Stimulated activated CD8-positive, alpha-beta memory T cell treated with anti-CD3 and anti-CD28 coated beads, Interleukin-4, amount 100 ng/mL, for 24 hours (primary cell): ENCODE results near the gene ADAT3.
"Not testable (repeated sequence)": the region's sequence is repeated elsewhere in the genome, so short reads cannot be mapped to it uniquely, and the experiment has no call there.

Experiments used
- DNase-seq: peaks from one replicate; pipeline ENCODE4 v3.0.0-alpha.2; 2020; ENCODE audit warnings: low read depth

Gene ADAT3

GRCh38 chr19:1882786-1883692 lies 22.2 kb upstream of the ADAT3 start:
- no peak for DNase-seq

GRCh38 chr19:1883784-1884183 lies 21.4 kb upstream of the ADAT3 start:
- DNase-seq = no peak

DNA sequence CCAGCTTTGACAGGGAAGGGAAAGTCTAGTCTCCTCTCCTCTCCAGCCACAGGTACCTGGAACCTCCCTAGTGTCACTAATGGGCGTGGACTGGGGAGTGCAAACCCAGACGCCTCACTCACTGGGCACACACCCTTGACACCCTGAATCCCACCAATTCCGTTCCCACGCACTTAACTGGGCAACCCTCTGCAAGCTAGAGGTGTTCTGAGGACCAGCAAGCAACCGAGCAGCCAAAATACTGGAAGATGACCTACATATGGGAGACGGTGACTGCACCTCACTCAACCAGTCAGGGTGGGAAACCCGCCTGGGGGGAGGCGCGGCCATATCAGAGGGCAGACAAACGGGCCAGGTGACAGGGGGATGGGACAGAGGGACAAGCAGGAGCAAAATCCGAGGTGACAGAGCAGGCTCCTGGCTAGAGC lies 20.9 kb upstream of the ADAT3 start:
- DNase-seq = no peak

DNA sequence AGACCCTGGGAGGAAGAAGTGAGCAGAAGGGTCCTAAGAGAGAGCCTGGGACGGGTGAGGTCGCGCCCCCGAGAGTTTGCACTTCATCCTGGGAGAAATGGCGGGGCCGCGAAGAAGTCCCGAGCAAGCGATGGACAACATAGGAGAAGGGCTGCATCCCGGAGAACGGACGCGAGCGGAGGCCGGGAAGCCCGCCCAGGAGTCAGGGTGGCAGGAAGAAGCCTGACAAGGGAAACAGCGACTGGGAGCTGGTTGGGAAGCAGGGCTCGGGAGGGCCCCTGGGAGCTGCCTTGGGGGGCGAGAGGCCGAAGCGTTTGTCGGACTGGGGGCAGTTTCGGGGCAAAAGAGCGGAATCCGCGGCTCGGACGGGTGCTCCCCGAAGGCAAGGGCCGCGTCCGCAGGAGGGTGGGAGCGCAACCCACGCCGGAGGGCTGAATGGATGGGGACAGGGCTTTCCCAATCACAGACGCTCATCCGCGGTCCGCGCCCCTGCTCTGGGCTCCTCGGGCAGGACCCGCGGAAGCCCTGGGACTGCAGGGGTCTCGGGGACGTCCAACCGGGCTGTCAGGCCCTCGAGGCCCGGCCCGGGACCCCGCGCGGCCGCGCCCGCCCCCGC lies 20.4 kb upstream of the ADAT3 start:
- DNase-seq = no peak

DNA sequence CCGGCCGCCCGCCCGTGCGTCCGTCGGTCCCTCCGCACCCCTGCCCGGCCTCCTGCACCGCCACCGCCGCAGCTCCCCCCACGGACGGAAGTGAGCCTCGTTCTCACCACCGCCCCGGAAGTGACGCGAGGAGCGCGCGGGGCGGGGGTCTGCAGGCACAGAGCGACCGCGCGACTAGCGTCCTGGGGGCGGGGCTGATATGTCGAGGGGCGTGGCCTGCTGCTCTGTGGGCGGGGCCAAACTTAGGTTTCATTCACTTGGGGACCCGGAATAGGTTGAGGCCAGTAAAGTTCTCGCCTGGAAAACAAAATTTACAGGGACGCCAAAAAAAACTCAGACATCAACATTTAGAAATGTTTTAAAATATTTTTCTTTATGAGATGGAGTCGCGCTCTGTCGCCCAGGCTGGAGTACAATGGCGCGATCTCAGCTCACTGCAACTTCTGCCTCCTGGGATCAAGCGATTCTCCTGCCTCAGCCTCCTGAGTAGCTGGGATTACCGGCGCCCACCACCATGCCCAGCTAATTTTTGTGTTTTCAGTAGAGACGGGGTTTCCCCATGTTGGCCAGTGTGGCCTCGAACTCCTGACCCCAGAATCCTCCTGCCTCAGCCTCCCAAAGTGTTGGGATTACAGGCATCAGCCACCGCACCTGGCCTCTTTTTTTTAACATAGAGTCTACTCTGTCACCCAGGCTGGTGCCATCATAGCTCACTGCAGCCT lies 19.6 kb upstream of the ADAT3 start, which contains the start of gene ABHD17A:
Gene ABHD17A, minus strand, starts transcription at position 99 of the 722 bp plus-strand sequence. CDS start 3,930 bp downstream, outside the sequence.
- peak; percentile 92 for DNase-seq

GRCh38 chr19:1886360-1886759 lies 18.8 kb upstream of the ADAT3 start:
- not testable (repeated sequence) for DNase-seq

- no peak for DNase-seq
Observed at GRCh38 chr19:1888385-1888784, 16.8 kb upstream of the ADAT3 start.

DNA sequence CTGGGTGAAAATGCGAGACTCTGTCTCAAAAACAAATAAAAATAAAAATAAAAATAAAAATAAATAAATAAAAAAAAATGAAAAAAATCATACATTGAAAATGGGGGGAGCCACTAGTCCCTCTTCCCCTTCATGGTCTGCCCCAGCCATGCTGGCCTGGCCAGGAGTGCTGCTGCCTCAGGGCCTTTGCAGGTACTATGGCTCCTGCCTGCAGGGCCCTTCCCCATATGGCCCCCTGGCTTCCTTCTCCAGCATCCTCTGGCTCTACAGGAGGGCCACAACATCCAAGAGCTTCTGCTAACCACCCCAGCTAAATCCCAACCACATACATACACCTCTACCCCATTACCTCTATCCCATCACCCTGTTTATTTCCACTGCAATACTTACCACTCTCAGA lies 15.3 kb upstream of the ADAT3 start:
- DNase-seq = no peak

- DNase-seq = no peak
Observed at GRCh38 chr19:1893791-1894190, 11.4 kb upstream of the ADAT3 start.

DNA sequence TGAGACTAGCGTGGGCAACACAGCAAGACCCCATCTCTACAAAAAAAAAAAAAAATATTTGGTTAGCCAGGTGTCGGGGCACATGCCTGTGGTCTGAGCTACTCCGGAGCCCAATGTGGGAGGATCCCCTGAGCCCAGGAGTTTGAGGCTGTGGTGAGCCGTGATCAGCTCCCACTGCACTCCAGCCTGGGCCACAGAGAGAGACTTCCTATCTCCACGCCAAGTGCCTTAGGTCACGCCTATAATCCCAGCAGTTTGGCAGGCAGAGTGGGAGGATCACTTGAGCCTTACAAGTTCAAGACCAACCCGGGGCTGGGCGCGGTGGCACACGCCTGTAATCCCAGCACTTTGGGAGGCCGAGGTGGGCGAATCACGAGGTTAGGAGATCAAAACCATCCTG lies 8.7 kb upstream of the ADAT3 start:
- DNase-seq = no peak

- no peak for DNase-seq
Observed at GRCh38 chr19:1901940-1902404, 3.2 kb upstream of the ADAT3 start.

- no peak for DNase-seq
Observed at GRCh38 chr19:1902923-1903322, 2.3 kb upstream of the ADAT3 start.

DNA sequence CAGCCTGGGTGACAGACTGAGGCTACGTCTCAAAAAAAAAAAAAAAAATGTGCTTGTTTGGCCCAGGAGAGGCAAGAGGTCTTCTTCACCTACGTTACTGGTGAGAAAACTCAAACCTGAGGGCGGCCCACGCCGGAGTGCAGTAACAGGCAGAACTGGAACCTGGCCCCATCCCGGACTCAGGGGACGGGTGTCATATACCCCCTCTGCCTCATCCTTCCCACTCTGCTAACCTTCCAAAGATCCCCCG lies 414 bp upstream of the ADAT3 start:
- DNase-seq = no peak

- DNase-seq = no peak
Observed at GRCh38 chr19:1905863-1906375, 720 bp downstream of the ADAT3 start.

DNA sequence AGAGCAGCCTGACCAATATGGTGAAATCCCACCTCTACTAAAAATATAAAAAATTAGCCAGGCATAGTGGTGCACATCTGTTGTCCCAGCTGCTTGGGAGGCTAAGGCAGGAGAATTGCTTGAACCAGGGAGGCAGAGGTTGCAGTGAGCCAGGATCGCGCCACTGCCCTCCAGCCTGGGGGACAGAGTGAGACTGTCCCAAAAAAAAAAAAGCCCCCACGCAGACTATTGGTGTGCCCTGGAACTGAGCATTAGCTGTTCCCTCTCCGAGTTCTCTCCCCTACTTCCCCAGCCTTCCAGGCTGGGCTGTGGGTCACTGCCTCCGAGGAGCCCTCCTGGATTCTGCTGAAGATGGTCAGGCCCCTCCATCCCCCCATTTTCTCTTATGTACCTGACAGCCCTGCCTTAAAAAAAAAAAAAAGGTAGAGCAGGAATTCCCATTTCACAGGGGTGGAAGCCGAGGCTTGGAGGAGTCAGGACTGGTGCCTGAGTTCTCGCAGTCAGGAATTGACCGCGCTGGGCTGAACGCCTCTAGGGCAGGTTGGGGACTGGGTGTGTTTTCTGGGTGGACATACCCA lies 1.9 kb downstream of the ADAT3 start:
- DNase-seq = no peak

DNA sequence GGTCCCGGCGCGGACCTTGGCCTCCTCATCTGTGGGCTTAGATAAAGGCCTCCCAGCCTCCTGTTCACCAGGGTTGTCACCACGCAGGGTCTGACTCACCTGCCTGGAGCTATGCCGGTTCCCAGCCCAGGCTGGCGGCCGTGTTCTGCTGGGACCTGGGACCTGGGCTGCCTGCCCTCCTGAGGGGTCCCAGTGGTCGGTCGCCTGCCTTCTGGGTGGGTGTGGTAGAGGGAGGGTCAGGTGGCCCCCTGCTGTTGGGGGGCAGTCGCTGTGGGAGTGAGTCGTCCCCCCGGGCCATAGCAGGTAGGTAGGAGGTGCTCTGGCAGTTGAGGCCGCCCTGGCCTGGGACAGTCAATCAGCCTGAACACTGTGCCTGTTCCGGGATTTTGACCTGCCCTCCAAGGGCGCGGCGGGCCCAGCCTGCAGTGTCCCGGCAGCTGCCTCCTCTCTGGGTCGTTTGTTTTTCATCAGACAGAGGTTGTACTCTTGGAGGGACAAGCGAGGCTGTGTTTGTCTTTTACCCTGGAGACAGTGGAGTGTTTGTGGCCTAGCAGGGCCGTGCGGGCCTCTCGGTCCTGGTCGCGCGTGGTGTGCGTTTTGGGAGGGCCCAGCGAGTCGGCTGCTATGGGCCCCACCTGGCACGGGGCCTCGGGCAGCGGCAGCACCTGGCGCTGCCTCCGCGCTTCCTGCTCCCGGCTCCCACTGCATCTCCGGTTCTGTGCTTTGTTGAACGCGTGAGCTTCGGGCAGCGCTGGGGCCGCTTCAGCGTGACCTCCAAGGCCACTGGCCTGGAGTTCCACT lies 2.6 kb downstream of the ADAT3 start:
- no peak for DNase-seq

GRCh38 chr19:1908364-1908678 lies 3.1 kb downstream of the ADAT3 start:
- no peak for DNase-seq

DNA sequence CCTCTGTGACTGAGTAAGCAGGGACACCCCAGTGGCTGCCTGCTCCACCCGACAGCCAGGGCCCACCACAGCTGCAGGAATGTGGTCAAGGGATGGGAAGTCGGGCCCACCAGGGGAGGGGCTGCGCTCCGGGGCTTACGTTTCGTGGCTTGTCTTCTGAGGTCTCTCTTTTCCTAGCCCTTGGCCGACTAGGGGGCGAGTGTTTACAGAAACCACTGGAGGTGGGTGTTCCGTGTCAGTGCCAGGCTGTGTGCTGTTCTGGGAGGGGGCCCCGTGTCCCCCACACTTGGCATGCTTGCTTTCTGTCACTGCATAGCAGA lies 4.5 kb downstream of the ADAT3 start:
- DNase-seq = no peak

DNA sequence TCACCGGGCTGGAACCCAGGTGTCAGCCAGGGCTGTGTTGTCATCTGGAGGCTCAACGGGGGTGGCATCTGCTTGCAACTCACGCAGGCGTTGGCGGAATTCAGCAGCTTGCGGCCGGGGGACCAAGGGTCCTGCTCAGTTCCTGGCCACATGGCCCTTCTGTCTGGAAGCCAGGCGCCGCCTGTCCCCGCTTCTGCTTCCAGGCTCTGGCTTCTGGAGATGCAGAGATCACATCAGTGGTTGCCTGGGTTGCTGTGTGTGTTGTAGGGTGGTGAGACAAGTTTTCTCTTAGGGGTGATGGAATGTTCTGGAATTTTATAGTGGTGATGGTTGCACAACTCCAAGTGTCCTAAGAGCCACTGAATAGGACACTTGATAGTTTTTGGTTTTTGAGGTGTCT lies 5.0 kb downstream of the ADAT3 start:
- DNase-seq = no peak

- no peak for DNase-seq
Observed at GRCh38 chr19:1911098-1911497, 5.9 kb downstream of the ADAT3 start.

GRCh38 chr19:1911995-1912394 lies 6.8 kb downstream of the ADAT3 start:
- DNase-seq = no peak
